ENCODE data around the gene G0S2.
A peak's percentile ranks its signal among the peaks of the same experiment; 100 is the strongest.

G0S2 gene

GRCh38 chr1:209674957-209675564 is at the start of gene G0S2:
TSS of gene G0S2 (plus strand) at chr1:209675412. CDS start at chr1:209675685, 273 bp downstream.
- DNase-seq: peak in 36 of 51 donors; percentile 15 to 69 (median 44)

GRCh38 chr1:209625791-209626285 is 49.4 kb upstream of the G0S2 start:
- peak in 1 of 51 donors; percentile 13 for DNase-seq

- DNase-seq: no peak
Observed at GRCh38 chr1:209626346-209627026, 48.7 kb upstream of the G0S2 start.

GRCh38 chr1:209627027-209627731 is 48.0 kb upstream of the G0S2 start:
- peak in 1 of 51 donors; percentile 32 for DNase-seq

GRCh38 chr1:209627732-209628196 is 47.4 kb upstream of the G0S2 start:
- peak in 49 of 51 donors; percentile 17 to 88 (median 63) for DNase-seq

- DNase-seq: no peak
Observed at GRCh38 chr1:209628618-209629299, 46.5 kb upstream of the G0S2 start.

- peak in 19 of 51 donors; percentile 9 to 77 (median 34) for DNase-seq
Observed at GRCh38 chr1:209629621-209630382, 45.4 kb upstream of the G0S2 start.

- DNase-seq: peak in 5 of 51 donors; percentile 27 to 77 (median 45)
Observed at GRCh38 chr1:209630383-209631225, 44.6 kb upstream of the G0S2 start.

GRCh38 chr1:209633335-209633997 is 41.7 kb upstream of the G0S2 start:
- no peak for DNase-seq

GRCh38 chr1:209634005-209634737 is 41.0 kb upstream of the G0S2 start:
- no peak for DNase-seq

GRCh38 chr1:209635850-209636249 is 39.4 kb upstream of the G0S2 start:
- no peak for DNase-seq

GRCh38 chr1:209641832-209642172 is 33.4 kb upstream of the G0S2 start:
- peak in 45 of 51 donors; percentile 14 to 94 (median 68) for DNase-seq

- DNase-seq: no peak
Observed at GRCh38 chr1:209642816-209643215, 32.4 kb upstream of the G0S2 start.

GRCh38 chr1:209643285-209644020 is 31.8 kb upstream of the G0S2 start:
- peak in 41 of 51 donors; percentile 19 to 93 (median 63) for DNase-seq

GRCh38 chr1:209645574-209646452 is 29.4 kb upstream of the G0S2 start:
- DNase-seq: no peak

GRCh38 chr1:209646558-209646957 is 28.7 kb upstream of the G0S2 start:
- no peak for DNase-seq

GRCh38 chr1:209647156-209647555 is 28.1 kb upstream of the G0S2 start:
- DNase-seq: no peak

Data from hypothalamus (tissue), 51 donors.